Activated naive CD4-positive, alpha-beta T cell treated with anti-CD3 and anti-CD28 coated beads for 36 hours (primary cell): ENCODE data around the gene NCOA6. TPM values are rescaled to one million over a fixed set of nuclear protein-coding genes. Genes with fewer than 3 reads are reported as not detected.
"Not testable (repeated sequence)": the region's sequence is repeated elsewhere in the genome, so short reads cannot be mapped to it uniquely, and the experiment has no call there.

ENCODE experiments used
- CTCF ChIA-PET: fragments of 350-600 bp; sonication (Branson Sonifier 250); formaldehyde crosslinking; loops from one replicate; lab custom pipeline; 2021; ENCODE audit warnings: antibody characterized with exemption; lab: Charles Lee
- DNase-seq: peaks from one replicate; pipeline ENCODE4 v3.0.0-alpha.2; 2020
- H3K27ac Mint-ChIP-seq: one replicate; pipeline ENCODE4 v1.8.0; 2021; ENCODE audit warnings: mild to moderate bottlenecking, mixed read lengths
- H3K27me3 Mint-ChIP-seq: one replicate; pipeline ENCODE4 v1.8.0; 2021; ENCODE audit warnings: low read depth, mixed read lengths
- H3K36me3 Mint-ChIP-seq: one replicate; pipeline ENCODE4 v1.8.0; 2021; ENCODE audit warnings: low read depth, mixed read lengths
- H3K4me1 Mint-ChIP-seq: one replicate; pipeline ENCODE4 v1.8.0; 2021; ENCODE audit warnings: low read depth, mixed read lengths
- H3K4me3 Mint-ChIP-seq: one replicate; pipeline ENCODE4 v1.8.0; 2021; ENCODE audit warnings: mild to moderate bottlenecking, moderate library complexity, mixed read lengths
- H3K9me3 Mint-ChIP-seq: one replicate; pipeline ENCODE4 v1.8.0; 2021; ENCODE audit warnings: mixed read lengths
- intact Hi-C: fragments of 100-400 bp; cut with micrococcal nuclease; formaldehyde crosslinking; loops from one replicate; pipeline ENCODE4 v1.15.1; 2023
- total RNA-seq, 2 experiments: library from RNA; stranded (reverse); gene quantifications; one replicate each; pipeline ENCODE4 v1.2.3, GENCODE V29; 2021

The NCOA6 gene
- total RNA-seq, 2 experiments from 2014 or later, result 13.9 to 14.1 TPM

GRCh38 chr20:34713944-34714515, 111.4 kb downstream of the NCOA6 start:
- DNase-seq, H3K36me3 Mint-ChIP-seq, H3K4me3 Mint-ChIP-seq, intact Hi-C loops, H3K9me3 Mint-ChIP-seq, H3K27ac Mint-ChIP-seq, H3K27me3 Mint-ChIP-seq: not testable (repeated sequence)
- H3K4me1 Mint-ChIP-seq, result peaks cover 11% of the 10 kb centered on the region
- CTCF ChIA-PET, result interaction anchor here (0.6 to 2.1 kb wide), 3 partner anchors 9 to 437 kb away, joined by 3 to 5 read pairs (median 3); no protein-coding TSS in a partner anchor

DNA sequence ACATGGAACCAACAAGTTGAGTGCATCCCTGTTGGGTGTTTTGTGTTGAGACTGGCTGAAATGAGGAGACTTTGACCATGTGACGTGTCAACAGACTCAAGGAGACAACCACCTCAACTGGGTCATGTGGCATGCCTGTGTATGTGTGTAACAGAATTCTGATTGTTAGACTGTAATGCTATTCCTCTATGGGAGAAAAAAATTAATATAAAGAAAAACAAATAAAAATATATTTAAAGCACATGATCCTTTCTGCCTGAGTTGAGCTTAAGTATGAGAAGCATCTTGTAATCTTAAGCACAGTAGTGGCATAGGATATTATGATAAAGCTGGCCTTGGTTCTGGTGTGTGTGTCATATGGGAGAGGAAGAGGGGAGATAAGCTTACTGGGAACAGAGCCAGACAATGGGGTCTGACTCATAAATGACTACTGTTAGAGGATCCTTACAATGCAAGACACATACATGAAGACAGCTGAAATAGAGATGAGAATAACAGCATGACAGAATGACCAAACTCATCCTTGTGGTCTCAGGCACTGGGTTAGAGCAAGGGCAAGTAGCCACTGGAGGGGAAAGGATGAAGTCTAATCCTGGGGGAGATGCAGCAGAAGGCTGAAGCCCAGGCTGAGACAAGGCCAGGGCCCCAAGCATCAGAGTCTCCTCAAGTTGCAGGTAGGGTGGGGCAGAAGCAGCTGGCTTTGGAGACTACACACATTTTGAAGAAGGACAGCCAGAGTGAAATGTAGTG, 112.1 kb downstream of the NCOA6 start:
- peak; percentile 21 for DNase-seq
- intact Hi-C loops, result no loop called here
- CTCF ChIA-PET, result interaction anchor here (0.6 to 2.1 kb wide), 3 partner anchors 9 to 438 kb away, joined by 3 to 5 read pairs (median 3); no protein-coding TSS in a partner anchor
- Mint-ChIP-seq H3K27me3 (no peaks in the 10 kb centered on the region), H3K36me3 (peaks cover 3% of the 10 kb centered on the region), H3K4me1 (peaks cover 11% of the 10 kb centered on the region), H3K27ac (no peak overlapping the region), H3K9me3 (no peaks in the 10 kb centered on the region), H3K4me3 (no peak overlapping the region)

DNA sequence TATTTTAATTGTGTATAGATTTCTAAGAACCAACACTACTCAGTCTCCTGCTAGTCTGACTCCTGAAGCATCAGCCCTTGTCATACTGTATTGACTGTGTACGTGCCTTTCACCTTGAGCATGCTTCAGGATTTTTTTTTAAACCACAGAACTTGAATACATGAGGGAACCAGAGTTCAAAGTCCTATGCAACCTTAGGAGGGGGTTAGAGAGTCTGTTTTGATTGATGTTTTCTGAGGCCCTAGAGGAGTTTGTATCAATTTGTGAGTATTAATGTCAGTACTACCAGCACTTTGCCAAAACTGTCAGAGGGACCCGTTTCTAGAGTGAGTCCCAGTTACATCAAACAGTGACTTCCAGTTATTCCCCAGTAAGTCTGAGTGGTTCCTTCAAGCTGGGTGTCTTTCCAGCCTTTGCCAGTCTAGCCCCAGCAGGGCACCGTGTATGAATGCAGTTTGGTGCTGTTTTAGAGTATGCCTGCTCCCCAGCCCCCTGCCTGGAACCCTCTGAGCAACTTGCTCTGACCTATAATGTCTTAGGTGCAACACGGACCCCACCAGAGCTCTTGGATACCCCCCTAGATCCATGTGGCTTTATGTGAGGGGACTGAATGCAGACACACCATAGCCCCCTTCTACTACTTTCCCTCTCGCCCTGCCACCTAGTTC, 112.8 kb downstream of the NCOA6 start:
- H3K4me3 Mint-ChIP-seq, result no peak overlapping the region
- CTCF ChIA-PET, result no interaction called here
- H3K27ac Mint-ChIP-seq, result no peak overlapping the region
- H3K36me3 Mint-ChIP-seq, result peaks cover 3% of the 10 kb centered on the region
- no peak for DNase-seq
- no peaks in the 10 kb centered on the region for H3K9me3 Mint-ChIP-seq
- H3K4me1 Mint-ChIP-seq, result peaks cover 11% of the 10 kb centered on the region
- intact Hi-C loops, result no loop called here
- H3K27me3 Mint-ChIP-seq, result no peaks in the 10 kb centered on the region

DNA sequence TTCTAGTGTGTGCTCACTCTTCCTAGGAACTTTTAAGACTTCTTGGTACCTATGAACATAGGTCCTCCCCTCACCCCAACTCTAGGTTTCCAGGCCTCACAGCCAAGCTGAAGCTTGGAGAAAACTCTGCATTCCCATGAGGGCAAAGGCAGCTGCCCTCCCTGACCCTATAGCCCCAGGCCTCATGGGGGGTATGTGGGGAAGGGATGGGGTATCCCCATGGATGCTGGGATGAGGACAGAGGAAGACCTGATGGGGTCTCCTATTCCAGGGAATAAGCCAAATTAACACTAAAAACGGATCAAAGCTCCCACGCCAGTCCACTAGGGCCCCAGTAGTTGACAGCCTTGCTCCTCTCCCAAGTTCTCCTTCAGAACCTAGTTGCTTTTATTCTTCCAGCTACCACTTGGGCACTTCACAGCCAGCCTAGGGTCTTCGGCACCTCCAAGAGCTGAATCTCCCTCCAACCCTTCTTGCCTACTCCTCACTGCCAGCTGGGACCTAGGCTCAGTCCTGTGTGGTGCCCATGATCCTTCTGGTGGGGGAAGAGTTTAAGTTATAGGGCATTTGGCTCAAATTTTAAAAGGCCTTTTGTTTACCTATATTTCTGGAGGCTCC, 113.5 kb downstream of the NCOA6 start:
- intact Hi-C loops, result no loop called here
- Mint-ChIP-seq H3K4me3 (no peak overlapping the region), H3K27ac (no peak overlapping the region), H3K4me1 (peaks cover 11% of the 10 kb centered on the region), H3K9me3 (no peaks in the 10 kb centered on the region), H3K27me3 (no peaks in the 10 kb centered on the region), H3K36me3 (peaks cover 3% of the 10 kb centered on the region)
- no peak for DNase-seq
- CTCF ChIA-PET, result interaction anchor here (1.4 to 1.5 kb wide), 2 partner anchors 8 to 12 kb away, joined by 3 to 4 read pairs; no protein-coding TSS in a partner anchor

DNA sequence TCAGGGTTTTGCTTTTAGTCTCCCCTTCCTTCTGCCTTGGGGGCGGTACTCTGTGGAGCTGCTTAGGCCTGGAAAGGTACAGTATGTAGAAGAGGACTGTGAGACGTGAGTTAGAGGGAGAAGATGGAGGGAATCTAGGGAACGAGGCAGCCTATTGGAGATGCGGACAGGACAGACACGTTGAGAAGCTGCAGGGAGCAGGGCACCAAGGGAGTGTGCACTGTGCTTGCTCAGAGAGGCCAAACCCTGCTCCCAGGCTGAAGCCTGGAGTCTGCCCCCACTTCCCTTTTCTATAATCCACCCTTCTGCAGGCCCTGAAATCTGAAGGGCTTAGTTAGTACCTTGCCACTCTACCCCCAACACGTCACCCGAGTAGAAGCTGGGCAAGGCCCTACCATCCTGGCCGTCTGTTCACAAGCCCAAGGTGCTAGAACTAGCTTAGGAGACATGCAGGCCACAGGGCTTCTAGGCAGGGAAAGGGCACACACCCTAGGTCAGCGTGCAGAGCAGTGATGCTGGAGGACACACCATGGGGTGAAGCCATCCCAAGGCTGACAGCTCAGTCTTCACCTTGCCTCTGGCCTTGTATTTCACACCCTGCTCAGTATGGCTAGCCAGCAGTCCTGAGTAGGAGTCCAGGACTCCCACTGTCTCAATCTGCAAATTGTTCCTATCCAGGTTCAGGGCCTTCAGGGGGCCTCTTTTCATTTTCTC, 114.4 kb downstream of the NCOA6 start:
- DNase-seq, result no peak
- H3K9me3 Mint-ChIP-seq, result no peaks in the 10 kb centered on the region
- intact Hi-C loops, result no loop called here
- H3K27me3 Mint-ChIP-seq, result no peaks in the 10 kb centered on the region
- peaks cover 11% of the 10 kb centered on the region for H3K4me1 Mint-ChIP-seq
- peak overlapping the region; percentile 80 for H3K4me3 Mint-ChIP-seq
- H3K36me3 Mint-ChIP-seq, result peaks cover 3% of the 10 kb centered on the region
- H3K27ac Mint-ChIP-seq, result no peak overlapping the region
- CTCF ChIA-PET, result interaction anchor here (0.6 to 2.0 kb wide), 4 partner anchors 9 to 59 kb away, joined by 3 to 8 read pairs (median 4); no protein-coding TSS in a partner anchor

- intact Hi-C loops, result no loop called here
- Mint-ChIP-seq H3K4me1 (peaks cover 11% of the 10 kb centered on the region), H3K36me3 (peaks cover 3% of the 10 kb centered on the region), H3K27ac (no peak overlapping the region), H3K9me3 (no peaks in the 10 kb centered on the region), H3K4me3 (peak overlapping the region; percentile 80), H3K27me3 (no peaks in the 10 kb centered on the region)
- no peak for DNase-seq
- CTCF ChIA-PET, result interaction anchor here (0.6 to 7.9 kb wide), 4 partner anchors 10 to 398 kb away, joined by 3 to 49 read pairs (median 6); no protein-coding TSS in a partner anchor
Observed at GRCh38 chr20:34710568-34710839, 114.9 kb downstream of the NCOA6 start.

DNA sequence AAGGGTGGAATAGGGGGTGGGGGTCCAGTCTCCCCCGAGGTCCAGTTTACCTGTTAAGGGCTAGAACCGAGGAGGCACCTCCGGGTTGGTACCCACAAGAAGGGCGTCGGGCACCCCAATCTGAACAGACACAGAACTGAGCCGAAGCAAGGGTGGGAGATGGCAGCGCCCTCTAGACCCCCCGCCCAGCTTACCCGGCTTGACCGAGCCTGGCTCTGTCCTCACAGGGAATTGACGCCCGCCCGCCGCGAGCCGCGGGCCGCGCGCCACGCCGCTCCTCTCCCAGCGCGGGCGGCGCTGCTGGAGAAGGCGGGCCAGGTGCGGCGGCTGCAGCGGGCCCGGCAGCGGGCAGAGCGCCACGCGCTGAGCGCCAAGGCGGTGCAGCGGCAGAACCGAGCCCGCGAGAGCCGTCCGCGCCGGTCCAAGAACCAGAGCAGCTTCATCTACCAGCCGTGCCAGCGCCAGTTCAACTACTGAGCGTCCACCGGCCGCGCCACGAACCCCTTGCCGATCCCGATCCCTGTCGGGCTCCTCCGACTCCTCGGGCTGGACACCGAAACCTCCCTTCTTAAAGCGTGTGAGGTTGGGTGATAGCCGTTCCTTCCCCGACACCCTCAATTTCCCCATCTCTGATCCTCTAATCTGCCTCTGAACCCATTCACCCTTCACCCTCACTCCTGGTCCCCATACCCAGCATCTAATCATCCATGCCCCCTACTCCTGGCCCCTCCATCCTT, 115.5 kb downstream of the NCOA6 start:
- peaks cover 3% of the 10 kb centered on the region for H3K36me3 Mint-ChIP-seq
- H3K4me3 Mint-ChIP-seq, result peak overlapping the region; percentile 80
- CTCF ChIA-PET, result interaction anchor here (0.6 to 7.9 kb wide), 3 partner anchors 60 to 398 kb away, joined by 4 to 49 read pairs (median 8); no protein-coding TSS in a partner anchor
- H3K4me1 Mint-ChIP-seq, result peaks cover 11% of the 10 kb centered on the region
- no peaks in the 10 kb centered on the region for H3K27me3 Mint-ChIP-seq
- DNase-seq, result no peak
- H3K9me3 Mint-ChIP-seq, result no peaks in the 10 kb centered on the region
- intact Hi-C loops, result loop anchor here (1.0 to 2.0 kb wide), 6 partner anchors 33 to 407 kb away; partner anchors contain the start of genes AHCY, DYNLRB1, NCOA6 and PIGU
- H3K27ac Mint-ChIP-seq, result no peak overlapping the region

GRCh38 chr20:34709044-34709830, 116.2 kb downstream of the NCOA6 start:
- peak; percentile 78 for DNase-seq
- Mint-ChIP-seq H3K9me3 (no peaks in the 10 kb centered on the region), H3K36me3 (peaks cover 3% of the 10 kb centered on the region), H3K27ac (peak overlapping the region; percentile 57), H3K4me1 (peaks cover 14% of the 10 kb centered on the region), H3K27me3 (no peaks in the 10 kb centered on the region), H3K4me3 (peak overlapping the region; percentile 80)
- intact Hi-C loops, result loop anchor here (1.0 to 2.0 kb wide), 6 partner anchors 32 to 406 kb away; partner anchors contain the start of genes AHCY, DYNLRB1, NCOA6 and PIGU
- CTCF ChIA-PET, result interaction anchor here (0.5 to 7.9 kb wide), 6 partner anchors 35 to 397 kb away, joined by 3 to 49 read pairs (median 4); no protein-coding TSS in a partner anchor

- Mint-ChIP-seq H3K27me3 (no peaks in the 10 kb centered on the region), H3K36me3 (peaks cover 2% of the 10 kb centered on the region), H3K4me3 (peak overlapping the region; percentile 80), H3K27ac (no peak overlapping the region), H3K9me3 (no peaks in the 10 kb centered on the region), H3K4me1 (peaks cover 16% of the 10 kb centered on the region)
- CTCF ChIA-PET, result interaction anchor here (0.5 to 7.9 kb wide), 12 partner anchors 29 to 396 kb away, joined by 3 to 52 read pairs (median 6); partner anchors contain the start of gene DYNLRB1
- DNase-seq, result peak; percentile 78
- intact Hi-C loops, result loop anchor here (1.0 to 2.0 kb wide), 10 partner anchors 31 to 406 kb away; partner anchors contain the start of genes AHCY, DYNLRB1, ITCH and MAP1LC3A
Observed at GRCh38 chr20:34708621-34709043, 116.8 kb downstream of the NCOA6 start.
